ENCODE results near the gene EPX.

The EPX gene

DNA sequence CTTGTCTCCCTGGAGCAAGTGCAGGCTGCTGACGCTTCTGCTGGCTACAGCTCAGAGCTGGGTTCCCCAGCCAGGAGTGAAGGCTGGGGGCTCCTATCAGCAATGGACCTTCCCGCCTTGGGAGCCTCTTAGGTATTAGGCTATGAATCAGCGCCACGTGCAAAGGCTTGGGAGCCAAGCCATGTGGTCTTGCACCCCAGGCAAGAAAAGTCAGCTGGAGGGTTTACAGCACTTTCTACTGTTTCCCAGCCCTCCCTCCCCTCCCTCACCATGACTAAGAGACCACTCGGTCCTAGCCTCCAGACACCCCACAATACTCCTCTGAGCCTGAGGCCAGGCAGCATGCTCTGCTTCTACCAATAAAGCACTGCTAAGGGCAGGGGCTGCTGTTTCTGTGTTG, 12.3 kb downstream of the EPX start:
- H3K4me3 ChIP-seq (ENCODE audit: low read depth, low read length) = no peak overlapping the region
- TF ChIP-seq, protein P1, sequence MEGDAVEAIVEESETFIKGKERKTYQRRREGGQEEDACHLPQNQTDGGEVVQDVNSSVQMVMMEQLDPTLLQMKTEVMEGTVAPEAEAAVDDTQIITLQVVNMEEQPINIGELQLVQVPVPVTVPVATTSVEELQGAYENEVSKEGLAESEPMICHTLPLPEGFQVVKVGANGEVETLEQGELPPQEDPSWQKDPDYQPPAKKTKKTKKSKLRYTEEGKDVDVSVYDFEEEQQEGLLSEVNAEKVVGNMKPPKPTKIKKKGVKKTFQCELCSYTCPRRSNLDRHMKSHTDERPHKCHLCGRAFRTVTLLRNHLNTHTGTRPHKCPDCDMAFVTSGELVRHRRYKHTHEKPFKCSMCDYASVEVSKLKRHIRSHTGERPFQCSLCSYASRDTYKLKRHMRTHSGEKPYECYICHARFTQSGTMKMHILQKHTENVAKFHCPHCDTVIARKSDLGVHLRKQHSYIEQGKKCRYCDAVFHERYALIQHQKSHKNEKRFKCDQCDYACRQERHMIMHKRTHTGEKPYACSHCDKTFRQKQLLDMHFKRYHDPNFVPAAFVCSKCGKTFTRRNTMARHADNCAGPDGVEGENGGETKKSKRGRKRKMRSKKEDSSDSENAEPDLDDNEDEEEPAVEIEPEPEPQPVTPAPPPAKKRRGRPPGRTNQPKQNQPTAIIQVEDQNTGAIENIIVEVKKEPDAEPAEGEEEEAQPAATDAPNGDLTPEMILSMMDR (IDR thresholded peaks at IDR 0.05; ENCODE audit: insufficient read depth, low read depth, low read length, missing control alignments) = no peak
- no peak for DNase-seq (ENCODE audit: low read depth)

- TF ChIP-seq, protein P1 (IDR thresholded peaks at IDR 0.05; ENCODE audit: insufficient read depth, low read depth, low read length, missing control alignments) = no peak
- no peak overlapping the region for H3K4me3 ChIP-seq (ENCODE audit: low read depth, low read length)
- DNase-seq (ENCODE audit: low read depth) = no peak
Measured at GRCh38 chr17:58205936-58206335, 13.4 kb downstream of the EPX start.

DNA sequence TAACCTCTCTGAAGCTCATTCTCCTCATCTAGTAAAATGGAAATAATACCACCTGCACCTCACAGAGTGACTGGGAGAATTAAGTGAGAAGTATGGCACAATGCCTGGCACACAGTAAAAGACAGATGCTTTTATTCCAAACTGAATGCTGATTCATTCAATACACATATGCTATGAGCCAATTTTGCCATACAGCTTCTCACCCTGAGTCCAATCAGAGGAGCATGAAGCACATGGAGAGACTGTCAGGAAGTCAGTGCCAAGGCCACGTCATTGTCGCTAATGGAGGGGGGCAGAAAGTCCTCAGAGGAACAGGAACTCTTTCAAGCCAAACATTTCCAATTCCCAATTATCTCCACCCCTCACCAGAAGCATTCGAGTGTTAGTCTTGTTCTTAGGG, 14.9 kb downstream of the EPX start:
- TF ChIP-seq, protein P1 (IDR thresholded peaks at IDR 0.05; ENCODE audit: insufficient read depth, low read depth, low read length, missing control alignments) = no peak
- no peak for DNase-seq (ENCODE audit: low read depth)
- H3K4me3 ChIP-seq (ENCODE audit: low read depth, low read length) = no peak overlapping the region

DNA sequence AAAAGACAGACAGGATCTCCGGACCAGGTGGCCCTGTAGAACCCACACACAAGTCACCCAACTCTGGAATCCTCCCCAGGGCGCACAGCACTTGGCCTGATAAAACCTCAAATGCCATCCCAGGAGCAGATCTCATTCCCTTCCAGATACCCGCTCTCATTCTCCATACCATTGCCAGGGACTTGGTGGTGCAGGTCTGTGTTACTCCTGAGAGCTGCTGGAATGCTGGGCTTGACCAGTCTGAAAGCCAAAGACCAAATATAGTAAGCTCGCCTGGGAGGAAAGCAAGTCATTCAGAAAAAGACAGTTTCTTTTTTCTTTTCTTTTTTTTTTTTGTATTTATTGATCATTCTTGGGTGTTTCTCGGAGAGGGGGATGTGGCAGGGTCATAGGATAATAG, 15.8 kb downstream of the EPX start:
- TF ChIP-seq, protein P1 (IDR thresholded peaks at IDR 0.05; ENCODE audit: insufficient read depth, low read depth, low read length, missing control alignments) = no peak
- no peak overlapping the region for H3K4me3 ChIP-seq (ENCODE audit: low read depth, low read length)
- no peak for DNase-seq (ENCODE audit: low read depth)

DNA sequence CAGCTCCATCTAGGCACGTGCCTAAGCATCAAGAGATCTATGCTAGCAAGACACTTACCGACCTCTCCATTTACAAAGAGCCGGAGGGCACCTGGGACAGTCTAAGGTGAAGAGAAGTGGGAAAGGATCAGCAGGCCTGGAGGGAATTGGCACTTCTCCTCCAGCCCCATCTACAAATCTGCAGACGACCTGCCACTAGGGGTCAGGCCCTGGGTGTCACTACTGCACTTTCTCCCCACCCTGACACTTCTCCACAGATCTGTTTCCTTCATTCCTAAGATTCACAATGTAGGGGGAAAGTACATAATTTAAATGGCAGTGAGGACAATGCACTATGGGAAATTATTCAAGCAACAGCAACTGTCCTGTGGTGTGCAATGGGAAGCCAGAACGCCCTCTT, 18.4 kb downstream of the EPX start:
- no peak for DNase-seq (ENCODE audit: low read depth)
- no peak overlapping the region for H3K4me3 ChIP-seq (ENCODE audit: low read depth, low read length)
- TF ChIP-seq, protein P1 (IDR thresholded peaks at IDR 0.05; ENCODE audit: insufficient read depth, low read depth, low read length, missing control alignments) = peak; percentile 20

GRCh38 chr17:58215685-58216084, 23.2 kb downstream of the EPX start:
- DNase-seq (ENCODE audit: low read depth) = no peak
- TF ChIP-seq, protein P1 (IDR thresholded peaks at IDR 0.05; ENCODE audit: insufficient read depth, low read depth, low read length, missing control alignments) = no peak
- H3K4me3 ChIP-seq (ENCODE audit: low read depth, low read length) = no peak overlapping the region

DNA sequence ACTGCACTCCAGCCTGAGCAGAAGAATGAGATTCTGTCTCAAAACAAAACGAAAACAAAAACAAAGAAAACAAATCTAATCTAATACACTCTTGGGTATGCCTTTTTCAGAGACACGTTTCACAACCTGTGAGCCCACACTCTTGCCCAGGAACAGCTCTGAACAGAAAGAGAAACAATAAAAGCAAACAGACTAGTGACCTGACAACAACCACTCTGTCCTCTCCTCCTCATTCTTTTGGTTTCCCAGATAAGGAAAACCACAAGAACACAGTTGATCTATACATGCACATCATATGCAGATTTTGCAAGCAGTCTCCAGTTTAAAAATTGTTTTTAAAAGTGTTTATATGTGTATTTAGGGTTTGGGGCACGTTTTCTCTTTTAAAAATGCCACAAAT, 25.2 kb downstream of the EPX start:
- peak; percentile 42 for DNase-seq (ENCODE audit: low read depth)
- no peak overlapping the region for H3K4me3 ChIP-seq (ENCODE audit: low read depth, low read length)
- TF ChIP-seq, protein P1 (IDR thresholded peaks at IDR 0.05; ENCODE audit: insufficient read depth, low read depth, low read length, missing control alignments) = no peak
